Mammary epithelial cell (primary cell): Measurements from ENCODE around the gene FETUB.

Source experiments
- EZH2 ChIP-seq: IDR thresholded peaks from 2 replicates; pipeline ENCODE4 v1.6.1; 2012; ENCODE audit warnings: low read length, inconsistent platforms, borderline replicate concordance
- TF ChIP-seq, protein P1 (sequence below), 2 donors: IDR thresholded peaks in 1 of 2; conservative IDR thresholded peaks in 1 of 2; 2 replicates each; pipeline ENCODE4 v1.5.1; 2011 to 2012; ENCODE audit warnings: inconsistent platforms in 2 of 2, low read length in 2 of 2, mild to moderate bottlenecking in 2 of 2, control low read depth in 1 of 2, low read depth in 1 of 2; ENCODE audit not compliant: insufficient read depth in 1 of 2; ENCODE audit errors: extremely low read depth in 1 of 2

DNA sequence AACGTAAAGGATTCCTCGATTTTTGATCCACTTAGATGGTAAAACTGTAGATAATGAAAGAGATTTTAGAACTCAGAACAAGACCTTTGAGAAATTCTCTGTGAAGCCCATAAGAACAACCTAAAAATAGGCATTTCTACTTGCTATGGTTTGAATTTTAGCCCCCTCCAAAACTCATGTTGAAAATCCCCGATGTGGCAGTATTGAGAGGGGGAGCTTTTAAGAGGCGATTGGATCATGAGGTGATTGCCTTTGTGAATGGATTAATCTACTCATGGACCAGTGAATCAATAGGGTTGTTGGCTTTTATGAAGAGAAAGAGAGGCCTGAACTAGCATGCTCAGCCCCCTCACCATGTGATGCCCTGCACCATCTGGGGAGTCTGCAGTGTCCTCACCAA lies 47.5 kb upstream of the FETUB start:
- TF ChIP-seq, protein P1, sequence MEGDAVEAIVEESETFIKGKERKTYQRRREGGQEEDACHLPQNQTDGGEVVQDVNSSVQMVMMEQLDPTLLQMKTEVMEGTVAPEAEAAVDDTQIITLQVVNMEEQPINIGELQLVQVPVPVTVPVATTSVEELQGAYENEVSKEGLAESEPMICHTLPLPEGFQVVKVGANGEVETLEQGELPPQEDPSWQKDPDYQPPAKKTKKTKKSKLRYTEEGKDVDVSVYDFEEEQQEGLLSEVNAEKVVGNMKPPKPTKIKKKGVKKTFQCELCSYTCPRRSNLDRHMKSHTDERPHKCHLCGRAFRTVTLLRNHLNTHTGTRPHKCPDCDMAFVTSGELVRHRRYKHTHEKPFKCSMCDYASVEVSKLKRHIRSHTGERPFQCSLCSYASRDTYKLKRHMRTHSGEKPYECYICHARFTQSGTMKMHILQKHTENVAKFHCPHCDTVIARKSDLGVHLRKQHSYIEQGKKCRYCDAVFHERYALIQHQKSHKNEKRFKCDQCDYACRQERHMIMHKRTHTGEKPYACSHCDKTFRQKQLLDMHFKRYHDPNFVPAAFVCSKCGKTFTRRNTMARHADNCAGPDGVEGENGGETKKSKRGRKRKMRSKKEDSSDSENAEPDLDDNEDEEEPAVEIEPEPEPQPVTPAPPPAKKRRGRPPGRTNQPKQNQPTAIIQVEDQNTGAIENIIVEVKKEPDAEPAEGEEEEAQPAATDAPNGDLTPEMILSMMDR (conservative IDR thresholded peaks at IDR 0.05 in 1 of 2, IDR thresholded peaks at IDR 0.05 in 1 of 2; ENCODE audit: extremely low read depth in 1 of 2, insufficient read depth in 1 of 2, low read depth in 1 of 2, low read length in 2 of 2): no peak
- TF ChIP-seq EZH2: no peak
